Putamen (tissue), 1 donor: ENCODE results near the gene ASPSCR1.

ENCODE experiments used
- DNase-seq: peaks from one replicate; pipeline ENCODE4 v3.0.0-alpha.2; 2016; ENCODE audit warnings: low spot score

The ASPSCR1 gene

DNA sequence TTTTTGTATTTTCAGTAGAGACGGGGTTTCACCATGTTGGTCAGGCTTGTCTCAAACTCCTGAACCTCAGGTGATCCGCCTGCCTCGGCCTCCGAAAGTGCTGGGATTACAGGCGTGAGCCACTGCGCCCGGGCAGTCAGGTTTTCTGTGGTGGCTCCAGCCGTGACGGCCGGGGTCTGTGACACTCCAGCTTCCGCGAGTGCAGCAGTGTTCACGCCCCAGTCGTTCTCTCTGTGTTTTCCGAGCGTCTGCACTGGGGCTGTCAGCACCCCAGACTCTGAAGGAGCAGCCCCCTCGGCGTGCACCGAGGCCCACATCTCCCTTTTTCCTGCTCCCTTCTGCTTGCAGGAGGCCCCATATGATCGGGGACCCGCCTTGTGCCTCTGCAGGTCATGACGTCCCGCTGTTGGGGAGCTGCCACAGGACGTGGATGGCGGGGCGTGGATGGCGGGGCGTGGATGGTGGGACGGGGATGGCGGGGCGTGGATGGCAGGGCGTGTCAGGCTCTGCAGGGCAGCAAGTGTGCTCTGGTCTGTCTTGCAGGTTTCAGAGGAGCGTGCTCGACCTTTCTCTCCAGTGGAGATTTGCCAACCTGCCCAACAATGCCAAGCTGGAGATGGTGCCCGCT is 5.7 kb downstream of the ASPSCR1 start:
- DNase-seq: no peak

GRCh38 chr17:81983639-81984373 is 6.4 kb downstream of the ASPSCR1 start:
- no peak for DNase-seq

DNA sequence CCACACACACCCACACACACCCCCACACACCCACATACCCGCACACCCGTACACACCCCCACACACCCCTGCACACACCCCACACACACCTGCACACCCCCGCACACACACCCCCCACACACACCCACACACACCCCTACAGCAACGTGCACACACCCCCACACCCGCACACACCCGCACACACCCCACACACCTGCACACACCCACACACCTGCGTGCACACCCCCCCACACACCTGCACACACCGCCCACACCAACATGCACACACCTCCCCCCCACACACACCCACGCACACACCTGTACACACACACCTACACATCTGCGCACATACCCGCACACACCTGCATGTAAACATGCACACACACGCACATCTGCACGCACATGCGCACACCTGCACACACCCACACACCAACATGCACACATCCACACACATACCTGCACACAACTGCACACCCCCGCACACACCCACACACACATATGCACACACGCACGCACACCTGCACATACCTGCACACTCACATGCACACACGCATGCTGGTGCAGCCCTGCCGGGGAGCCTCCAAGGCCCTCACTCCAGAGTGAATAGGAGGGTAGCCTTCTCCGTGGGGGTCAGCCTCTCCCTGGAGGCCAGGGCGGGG is 7.5 kb downstream of the ASPSCR1 start:
- no peak for DNase-seq

DNA sequence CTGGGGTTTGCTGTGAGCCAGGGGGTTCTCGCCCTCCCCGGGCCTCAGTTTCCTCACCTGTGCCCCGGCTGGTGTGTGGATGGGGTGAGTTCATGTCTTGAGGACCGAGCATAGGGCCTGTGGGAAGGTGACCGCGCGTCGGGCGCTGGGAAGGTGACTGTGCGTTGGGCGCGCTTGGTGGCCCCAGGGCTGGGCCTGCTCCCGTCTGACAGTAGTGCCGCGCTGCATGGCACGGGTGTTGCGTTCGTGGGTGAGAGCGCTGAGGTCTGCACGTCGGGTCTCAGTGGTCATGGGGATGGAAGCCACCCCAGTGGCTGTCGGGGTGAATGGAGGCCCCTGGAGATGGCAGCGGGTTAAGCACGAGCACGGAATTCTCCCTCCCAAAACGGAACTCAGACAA is 9.2 kb downstream of the ASPSCR1 start:
- DNase-seq: no peak

DNA sequence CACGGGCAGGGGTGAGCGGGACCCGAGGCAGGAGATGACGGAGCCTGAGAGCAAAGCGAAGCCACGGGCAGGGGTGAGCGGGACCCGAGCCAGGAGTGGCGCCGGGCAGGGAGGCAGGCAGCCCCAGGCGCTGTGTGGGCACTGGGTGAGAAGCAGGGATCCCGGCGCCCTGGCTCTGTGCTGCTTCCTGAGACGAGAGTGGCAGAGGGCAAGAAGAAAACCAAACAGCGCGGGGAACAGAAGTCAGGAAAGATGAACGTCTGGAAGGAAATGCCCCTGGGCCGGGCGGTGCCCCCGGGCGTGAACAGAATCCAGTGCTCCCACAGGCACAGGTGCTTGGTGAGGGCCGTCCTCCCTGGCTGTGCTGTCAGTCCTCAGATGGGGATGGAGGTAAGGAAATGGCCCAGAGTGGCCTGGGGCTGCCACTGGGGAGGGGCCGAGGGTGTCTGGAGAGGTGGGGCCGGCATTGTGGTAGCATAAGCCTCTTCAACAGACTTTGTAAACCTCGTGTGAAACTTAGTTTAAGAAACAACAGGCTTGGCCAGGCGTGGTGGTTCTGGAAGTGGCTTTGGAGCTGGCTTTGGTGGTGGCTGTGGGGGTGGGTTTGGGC is 9.8 kb downstream of the ASPSCR1 start:
- no peak for DNase-seq

GRCh38 chr17:81990836-81991683 is 13.6 kb downstream of the ASPSCR1 start:
- DNase-seq: no peak

- DNase-seq: peak; percentile 63
Measured at GRCh38 chr17:81991684-81992305, 14.4 kb downstream of the ASPSCR1 start.

- DNase-seq: no peak
Measured at GRCh38 chr17:81992306-81993102, 15.1 kb downstream of the ASPSCR1 start.

- no peak for DNase-seq
Measured at GRCh38 chr17:81993729-81994592, 16.5 kb downstream of the ASPSCR1 start.

GRCh38 chr17:81994593-81995462 is 17.4 kb downstream of the ASPSCR1 start:
- DNase-seq: no peak

- DNase-seq: no peak
Measured at GRCh38 chr17:81995463-81996231, 18.2 kb downstream of the ASPSCR1 start.

DNA sequence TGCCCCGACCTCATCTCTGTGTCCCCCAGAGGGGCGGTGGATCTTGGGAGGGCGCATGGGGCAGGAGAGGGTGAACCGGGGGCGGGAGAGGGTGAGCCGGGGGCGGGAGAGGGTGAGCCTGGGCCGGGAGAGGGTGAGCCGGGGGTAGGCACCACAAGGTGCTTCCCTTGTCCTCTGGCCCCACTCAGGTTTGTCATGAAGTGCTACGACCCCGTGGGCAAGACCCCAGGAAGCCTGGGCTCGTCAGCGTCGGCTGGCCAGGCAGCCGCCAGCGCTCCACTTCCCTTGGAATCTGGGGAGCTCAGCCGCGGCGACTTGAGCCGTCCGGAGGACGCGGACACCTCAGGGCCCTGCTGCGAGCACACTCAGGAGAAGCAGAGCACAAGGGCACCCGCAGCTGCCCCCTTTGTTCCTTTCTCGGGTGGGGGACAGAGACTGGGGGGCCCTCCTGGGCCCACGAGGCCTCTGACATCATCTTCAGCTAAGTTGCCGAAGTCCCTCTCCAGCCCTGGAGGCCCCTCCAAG is 18.9 kb downstream of the ASPSCR1 start:
- no peak for DNase-seq

DNA sequence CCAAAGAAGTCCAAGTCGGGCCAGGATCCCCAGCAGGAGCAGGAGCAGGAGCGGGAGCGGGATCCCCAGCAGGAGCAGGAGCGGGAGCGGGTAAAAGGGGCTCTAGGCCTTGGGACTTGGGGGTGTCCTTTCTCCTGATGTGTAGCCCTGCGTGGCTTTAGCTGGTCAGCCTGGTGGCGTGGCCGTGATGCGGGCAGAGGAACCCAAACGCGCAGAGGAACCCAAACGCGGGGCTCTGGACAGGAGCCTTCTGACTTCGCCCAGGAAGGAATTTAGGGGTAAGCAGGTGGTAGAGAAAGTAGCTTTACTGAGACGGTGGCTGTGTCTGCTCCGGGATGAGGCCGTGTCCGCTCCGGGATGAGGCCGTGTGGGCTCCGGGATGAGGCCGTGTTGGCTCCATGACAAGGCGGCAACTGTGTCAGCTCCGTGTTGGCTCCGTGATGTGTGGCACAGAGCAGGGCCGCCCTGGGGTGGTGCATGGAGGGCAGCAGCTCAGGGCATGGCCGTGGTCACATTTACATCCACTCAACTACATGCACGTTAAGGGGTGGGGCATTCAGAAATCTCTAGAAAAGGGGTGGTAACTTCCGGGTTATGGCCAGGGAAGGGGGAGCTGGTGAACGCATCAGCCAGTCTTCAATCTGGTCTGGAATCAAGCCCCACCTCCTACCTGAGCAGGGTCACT is 19.5 kb downstream of the ASPSCR1 start:
- no peak for DNase-seq

GRCh38 chr17:81998212-81998611 is 20.8 kb downstream of the ASPSCR1 start:
- DNase-seq: no peak

DNA sequence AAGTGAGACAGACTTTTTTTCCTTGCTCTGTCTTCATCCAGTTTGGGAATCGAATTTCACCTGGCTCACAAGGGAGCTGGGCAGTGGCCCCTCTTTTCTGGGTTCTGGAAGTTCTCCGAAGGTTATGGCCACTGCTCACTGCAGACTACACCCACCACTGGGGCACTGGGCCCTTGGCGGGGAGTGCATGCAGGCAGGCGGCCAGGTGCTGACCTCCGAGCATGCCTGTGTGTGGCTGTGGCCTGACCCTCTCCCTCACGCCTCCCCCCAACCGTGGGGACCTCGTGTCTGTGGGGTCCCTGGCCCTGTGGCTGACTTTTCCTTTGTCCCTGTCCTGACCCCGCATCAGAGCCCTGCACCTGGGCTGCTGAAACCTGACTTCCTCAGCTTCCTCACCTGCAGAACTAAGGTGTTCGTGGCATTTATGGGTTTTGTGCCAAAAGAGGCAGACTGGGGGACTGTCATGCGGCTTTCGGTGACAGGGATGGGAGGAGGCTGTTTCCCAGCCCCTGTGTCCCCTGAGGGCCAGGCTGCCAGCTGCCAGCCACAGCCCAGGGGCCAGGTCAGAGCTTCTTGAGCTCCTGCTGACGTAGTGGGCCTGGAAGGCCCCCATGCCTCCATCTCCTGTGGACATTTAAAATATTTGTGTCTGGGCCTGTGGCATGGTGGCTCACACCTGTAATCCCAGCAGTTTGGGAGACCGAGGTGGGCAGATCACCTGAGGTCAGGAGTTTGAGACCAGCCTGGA is 21.4 kb downstream of the ASPSCR1 start:
- DNase-seq: no peak

DNA sequence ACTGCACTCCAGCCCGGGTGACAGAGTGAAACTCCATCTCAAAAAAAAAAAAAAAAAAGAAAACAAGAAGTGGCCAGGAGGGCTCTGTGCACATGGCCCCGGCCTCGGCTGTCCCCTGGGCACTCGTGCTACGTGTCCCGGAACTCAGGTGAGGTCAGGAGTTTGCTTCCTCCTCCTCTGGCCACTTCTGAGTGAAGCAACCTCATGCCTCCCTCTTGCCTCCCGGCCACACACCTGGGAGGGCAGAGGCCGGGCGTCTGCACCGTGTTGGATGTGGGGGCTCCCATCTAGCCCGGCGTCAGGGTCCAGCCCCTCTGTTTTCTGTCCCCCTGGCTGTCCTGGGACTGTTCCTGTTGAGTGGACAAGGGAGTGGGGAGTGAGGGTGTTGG is 22.2 kb downstream of the ASPSCR1 start:
- DNase-seq: no peak
